Measurements from ENCODE around the gene LPAR1.

GRCh38 chr9:110842986-110843385 lies 195.3 kb downstream of the LPAR1 start:
- TF ChIP-seq CTCF (IDR thresholded peaks at IDR 0.05) (no peak), POLR2A (IDR thresholded peaks at IDR 0.05) (no peak)

Data from lower leg skin (tissue), 3 donors.